HG03558 (cell line): ENCODE results near the gene TMED8.
"Not testable (repeated sequence)": the region's sequence is repeated elsewhere in the genome, so short reads cannot be mapped to it uniquely, and the experiment has no call there.

Source experiments
- ATAC-seq: cut with Tn5 transposase; IDR thresholded peaks from one replicate; pipeline ENCODE4 v1.9.1; 2021; ENCODE audit warnings: moderate number of reproducible peaks; ENCODE audit not compliant: unreplicated experiment; ENCODE audit errors: extremely low read depth

Gene TMED8

DNA sequence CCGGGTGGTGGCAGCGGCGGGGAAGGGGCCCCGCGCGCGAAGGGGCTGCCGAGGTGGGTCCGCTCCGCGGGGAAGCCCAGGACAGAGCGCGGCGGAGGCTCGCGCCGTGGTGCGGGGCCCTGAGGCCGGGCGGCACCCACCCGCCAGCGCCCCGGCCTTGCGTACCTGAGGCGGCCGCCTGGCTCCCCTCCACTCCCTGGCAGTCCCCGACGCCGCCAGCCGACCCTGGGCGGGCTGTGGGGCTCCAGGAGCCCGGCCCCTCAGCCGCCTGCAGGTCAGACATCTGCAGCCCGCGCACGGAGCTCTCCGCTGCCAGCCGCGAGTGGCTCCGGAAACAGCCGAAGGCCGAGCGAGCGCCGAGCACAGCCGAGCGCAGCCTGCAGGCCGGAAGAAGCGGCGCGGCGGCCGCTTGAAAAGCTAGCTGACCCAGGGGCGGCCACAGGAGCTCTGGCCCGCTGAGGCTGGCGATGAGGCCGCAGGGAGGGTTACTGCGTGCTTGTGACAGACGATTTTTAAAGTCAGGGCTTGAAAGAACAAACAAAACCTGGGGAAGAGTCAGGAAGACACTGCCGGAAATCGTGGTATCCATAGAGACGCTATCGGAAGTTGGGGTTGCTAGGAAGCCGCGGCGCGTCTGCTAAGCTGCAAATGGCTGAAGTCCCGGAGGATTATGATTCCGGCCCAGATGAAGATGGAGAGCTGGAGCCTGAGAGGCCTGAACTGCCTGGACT lies at the start of gene TMED8, which contains the start of gene SAMD15:
TSS of gene TMED8 (minus strand) at position 324 of the 731 bp plus-strand sequence. CDS start at position 283, 41 bp downstream.
TSS of gene SAMD15 (plus strand) at position 609 of the 731 bp plus-strand sequence. CDS start at position 649, 40 bp downstream.
- ATAC-seq: peak; percentile 71

GRCh38 chr14:77426396-77426795 lies 49.5 kb upstream of the TMED8 start:
- no peak for ATAC-seq

DNA sequence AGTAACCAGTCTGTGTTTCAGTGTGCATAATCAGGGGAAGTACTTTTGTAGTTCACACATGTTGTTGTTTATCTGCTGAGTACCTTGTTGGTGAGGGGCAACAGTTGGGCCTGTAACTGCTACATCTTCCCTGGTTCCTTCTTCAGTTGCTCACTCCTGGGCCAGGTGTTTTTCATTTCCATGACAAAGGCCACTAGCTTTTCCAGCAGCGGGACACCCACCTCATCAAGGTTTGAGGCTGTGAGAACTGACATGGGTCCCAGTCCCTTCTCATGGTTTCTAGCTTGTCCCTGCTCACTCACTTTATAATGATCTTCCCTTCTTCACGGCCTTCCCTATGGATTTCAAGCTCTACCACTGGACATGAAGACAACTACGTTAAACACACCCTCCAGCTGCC lies 48.0 kb upstream of the TMED8 start:
- ATAC-seq: no peak

DNA sequence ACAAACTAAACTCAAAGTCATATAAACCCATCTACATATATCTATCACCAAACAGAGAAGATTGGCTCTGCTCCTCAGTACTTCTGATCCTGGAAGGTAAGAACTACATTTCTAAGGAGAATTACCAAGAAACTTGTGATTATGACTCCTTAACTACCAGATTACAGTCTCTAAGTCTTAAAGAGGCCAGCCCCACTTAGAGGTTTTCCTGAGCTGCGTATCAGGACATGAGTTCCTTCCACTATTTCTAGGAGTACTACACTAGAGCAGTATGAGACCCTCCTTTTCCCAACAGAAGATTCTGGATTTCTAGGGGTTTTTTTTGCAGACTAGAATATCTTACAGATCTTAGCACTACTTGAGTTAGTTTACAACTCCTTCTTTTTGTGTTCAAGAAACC lies 46.5 kb upstream of the TMED8 start, which contains the start of gene NOXRED1:
TSS of gene NOXRED1 (minus strand) at position 101 of the 400 bp plus-strand sequence. CDS start 634 bp downstream, outside the sequence.
- no peak for ATAC-seq

DNA sequence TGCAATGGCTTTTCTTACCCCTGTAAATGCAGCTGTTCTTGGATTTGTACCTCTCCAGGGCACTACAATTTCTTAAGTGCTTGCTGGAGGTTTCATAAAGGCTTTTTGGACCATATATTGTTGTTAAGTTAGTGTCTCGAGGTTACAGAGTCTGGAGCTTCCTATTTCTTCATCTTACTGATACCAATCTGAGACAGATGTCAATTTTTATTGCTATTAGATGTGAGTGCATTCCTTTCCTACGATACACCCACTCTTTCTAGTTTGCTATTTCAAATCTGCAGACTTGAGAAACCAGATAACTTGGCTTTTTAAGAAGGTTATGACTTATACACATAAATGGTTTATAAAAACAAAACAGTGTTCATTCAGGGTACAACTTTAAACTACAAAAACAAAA lies 44.3 kb upstream of the TMED8 start:
- ATAC-seq: no peak

GRCh38 chr14:77416836-77417235 lies 39.9 kb upstream of the TMED8 start:
- no peak for ATAC-seq

DNA sequence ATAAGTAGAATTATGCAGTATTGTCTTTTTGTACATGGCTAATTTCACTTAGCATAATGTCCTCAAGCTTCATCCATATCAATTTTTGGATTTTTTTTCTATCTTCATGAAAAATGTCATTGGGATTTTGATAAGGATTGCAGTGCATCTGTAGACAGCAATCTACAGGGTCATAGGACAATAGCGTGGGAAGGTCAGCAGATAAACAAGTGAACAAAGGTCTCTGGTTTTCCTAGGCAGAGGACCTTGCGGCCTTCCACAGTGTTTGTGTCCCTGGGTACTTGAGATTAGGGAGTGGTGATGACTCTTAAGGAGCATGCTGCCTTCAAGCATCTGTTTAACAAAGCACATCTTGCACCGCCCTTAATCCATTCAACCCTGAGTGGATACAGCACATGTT lies 39.2 kb upstream of the TMED8 start:
- not testable (repeated sequence) for ATAC-seq

GRCh38 chr14:77415403-77416030 lies 38.6 kb upstream of the TMED8 start:
- ATAC-seq: not testable (repeated sequence)

GRCh38 chr14:77409131-77409533 lies 32.2 kb upstream of the TMED8 start:
- no peak for ATAC-seq

- no peak for ATAC-seq
Measured at GRCh38 chr14:77407158-77407557, 30.3 kb upstream of the TMED8 start.

DNA sequence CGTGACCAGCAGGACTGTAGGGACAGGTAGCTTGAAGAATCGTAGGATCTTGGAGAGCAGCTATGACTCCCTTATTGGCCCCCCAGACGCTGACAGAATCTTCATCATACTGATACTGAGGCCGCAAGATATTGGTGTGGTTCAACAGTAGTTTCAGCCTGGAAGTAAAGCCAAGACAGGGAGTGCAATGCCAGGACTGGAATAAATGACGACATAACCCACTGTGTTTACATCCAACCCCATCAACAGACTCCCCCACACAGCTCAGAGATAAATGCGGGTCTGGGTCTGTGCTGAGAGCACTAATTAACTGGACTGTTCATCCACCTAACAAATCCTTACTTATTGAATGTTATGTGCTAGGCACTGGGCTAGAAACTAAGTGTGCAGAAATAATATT lies 29.8 kb upstream of the TMED8 start:
- no peak for ATAC-seq

DNA sequence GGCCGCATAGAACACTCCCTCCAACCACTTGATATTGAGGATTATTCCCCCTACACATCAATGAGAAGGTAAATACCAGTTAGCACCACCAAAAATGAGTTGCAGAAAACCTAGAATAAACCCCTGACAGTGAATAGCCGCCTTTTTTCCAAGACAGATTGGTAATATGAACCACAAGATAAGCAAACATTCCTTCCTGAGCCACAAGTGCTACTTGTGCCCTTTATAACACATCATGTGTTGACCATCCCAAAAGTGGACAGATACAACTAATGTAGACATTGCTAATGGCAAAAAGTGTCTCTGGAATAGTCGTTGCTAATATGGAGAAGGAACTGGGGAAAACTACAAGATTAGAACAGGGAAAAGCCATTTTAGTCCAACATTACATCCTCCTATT lies 29.2 kb upstream of the TMED8 start:
- no peak for ATAC-seq

- ATAC-seq: no peak
Measured at GRCh38 chr14:77403768-77404167, 26.9 kb upstream of the TMED8 start.

GRCh38 chr14:77400216-77400615 lies 23.3 kb upstream of the TMED8 start:
- ATAC-seq: no peak

DNA sequence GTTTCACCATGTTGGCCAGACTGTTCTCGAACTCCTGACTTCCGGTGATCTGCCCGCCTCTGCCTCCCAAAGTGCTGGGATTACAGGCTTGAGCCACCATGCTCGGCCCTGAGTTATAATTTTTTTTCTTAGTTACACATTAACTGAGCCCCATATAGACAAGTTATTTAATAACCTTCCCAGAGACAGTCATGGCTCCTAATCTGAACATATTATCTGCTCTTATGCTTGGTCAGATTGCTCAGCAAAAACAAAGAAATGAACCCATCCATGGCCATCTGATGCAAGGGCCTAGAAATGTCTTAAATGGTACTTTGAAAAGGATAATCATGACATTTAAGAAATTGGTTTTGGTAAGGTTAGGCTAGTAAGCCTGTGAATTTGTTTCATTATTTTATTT lies 13.3 kb upstream of the TMED8 start:
- ATAC-seq: no peak

DNA sequence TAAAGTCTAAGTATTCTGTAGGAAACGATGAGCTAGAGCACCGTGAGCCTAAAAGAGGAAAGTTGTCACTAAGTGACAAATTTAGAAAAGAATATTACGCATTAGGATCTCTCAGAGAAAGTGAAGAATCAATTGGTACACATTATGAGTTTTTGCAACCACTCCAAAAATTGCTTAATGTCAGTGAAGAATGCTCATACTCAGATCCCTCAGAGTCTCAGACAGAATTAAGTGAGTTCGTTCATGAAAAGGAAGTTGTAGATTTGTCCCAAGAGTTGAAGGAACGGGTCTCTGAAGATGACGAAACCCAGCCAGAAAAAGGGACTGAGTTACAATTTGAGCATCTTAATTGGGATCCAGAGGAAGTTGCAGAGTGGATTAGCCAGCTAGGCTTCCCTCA lies 1.8 kb upstream of the TMED8 start:
- no peak for ATAC-seq

GRCh38 chr14:77377502-77377844 lies 579 bp upstream of the TMED8 start:
- ATAC-seq: no peak

DNA sequence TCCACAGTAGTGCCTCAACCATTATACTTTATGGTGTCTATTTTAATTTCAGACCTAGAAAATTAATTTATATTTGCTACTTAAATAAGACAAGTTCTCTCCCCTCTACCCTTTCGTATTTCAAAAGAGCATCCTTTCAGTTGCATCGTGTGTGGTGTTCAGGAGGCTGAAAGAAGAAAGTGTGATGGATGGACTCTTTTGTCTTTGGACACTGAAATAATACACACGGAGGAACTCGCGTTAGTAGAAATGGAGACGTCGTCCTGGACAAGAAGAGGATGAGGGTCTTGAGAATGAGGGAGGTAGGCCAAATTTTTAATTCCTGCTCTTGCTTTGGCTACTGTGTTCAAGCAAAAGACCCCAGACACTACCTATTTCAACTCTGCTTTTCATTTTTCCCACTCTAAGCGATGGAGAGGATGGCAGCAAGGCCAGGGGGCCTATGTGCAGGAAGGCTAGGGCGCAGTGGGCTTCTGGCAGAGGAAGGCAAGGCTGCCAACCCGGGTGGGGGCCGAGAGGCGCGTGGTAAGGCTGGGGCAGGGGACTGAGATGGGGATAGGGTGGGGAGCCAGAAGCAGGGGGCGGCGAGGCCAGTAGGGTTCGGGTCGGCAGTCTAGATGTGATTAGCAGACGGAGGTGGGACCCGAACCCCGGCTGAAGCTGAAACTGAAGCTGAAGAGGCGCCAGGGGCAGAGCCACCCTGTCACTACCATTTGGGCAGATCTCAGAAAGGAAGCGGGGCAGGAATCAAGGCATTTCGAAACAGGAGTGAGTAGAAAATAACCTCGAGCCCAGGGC lies 722 bp downstream of the TMED8 start:
- ATAC-seq: no peak

DNA sequence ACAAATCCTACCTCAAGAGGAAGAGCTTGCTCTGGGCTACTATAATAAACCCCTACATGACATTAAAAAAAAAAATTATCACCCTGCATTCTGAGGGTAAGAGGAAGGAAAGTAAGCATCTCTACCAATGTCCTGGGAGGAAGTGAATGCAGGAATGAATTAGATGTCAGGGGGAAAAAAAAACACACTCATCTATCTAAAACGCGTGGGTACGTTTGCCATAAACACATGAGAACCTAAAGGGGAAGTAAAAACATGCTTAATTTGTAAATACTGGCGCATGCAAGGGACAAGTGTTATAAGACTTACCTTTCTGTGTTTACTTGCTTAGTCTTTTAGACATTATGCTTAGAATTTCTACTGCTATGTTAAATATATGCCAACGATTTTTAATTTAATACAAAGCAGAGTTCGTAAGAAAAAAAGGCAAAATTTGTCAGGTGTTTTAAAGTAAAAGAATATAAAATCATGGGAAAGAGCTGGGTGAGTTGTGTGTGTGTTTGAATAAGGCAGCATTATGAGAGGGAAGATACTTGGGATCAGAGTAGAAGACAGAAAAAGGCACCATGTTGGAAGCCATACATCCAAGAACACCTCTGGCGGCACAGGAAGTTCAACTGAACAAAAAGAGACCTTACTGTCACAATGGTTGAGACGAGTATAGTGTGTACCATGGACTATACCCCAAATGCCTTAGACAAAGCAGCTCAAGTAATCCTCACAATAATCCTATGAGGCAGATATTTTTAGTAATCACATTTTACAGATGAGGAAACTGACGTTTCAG lies 1.5 kb downstream of the TMED8 start:
- no peak for ATAC-seq

- no peak for ATAC-seq
Measured at GRCh38 chr14:77372304-77372841, 4.5 kb downstream of the TMED8 start.
